ENCODE data around the gene PTPRK.

Gene PTPRK

GRCh38 chr6:128251445-128252340, 268.7 kb downstream of the PTPRK start:
- no peak for DNase-seq (ENCODE audit: low read depth, low spot score)

DNA sequence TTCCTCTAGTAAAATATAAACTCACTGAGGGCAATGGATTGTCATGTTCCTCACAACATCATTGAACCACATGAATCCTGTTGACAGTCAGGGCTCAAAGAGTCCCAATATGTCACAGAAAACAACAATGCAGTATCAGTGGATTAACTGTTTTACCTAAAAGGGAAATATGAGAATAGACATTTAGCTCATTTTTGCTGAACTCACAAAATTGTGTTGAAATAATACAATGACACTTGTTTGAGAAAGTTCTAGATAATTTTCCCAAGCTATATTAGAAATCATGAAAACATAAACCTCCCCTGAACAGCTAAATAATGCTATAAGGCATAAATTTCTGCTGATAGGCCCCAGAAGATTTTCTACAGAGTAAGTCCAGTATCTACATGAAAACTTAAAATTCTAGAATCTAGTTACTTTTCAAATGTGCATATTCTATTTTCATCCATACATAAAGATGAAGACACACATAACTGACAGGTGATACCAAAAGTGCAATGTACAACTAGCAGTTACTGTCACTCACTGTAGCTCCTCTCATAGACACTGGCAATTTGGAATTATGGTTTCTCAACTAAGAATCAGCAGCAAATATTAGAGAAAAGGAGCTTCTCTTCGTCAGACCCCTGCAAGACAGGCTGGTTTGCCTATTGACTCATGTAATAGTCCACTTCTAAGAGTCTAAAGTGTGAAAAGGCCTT, 269.9 kb downstream of the PTPRK start:
- no peak for DNase-seq (ENCODE audit: low read depth, low spot score)

DNA sequence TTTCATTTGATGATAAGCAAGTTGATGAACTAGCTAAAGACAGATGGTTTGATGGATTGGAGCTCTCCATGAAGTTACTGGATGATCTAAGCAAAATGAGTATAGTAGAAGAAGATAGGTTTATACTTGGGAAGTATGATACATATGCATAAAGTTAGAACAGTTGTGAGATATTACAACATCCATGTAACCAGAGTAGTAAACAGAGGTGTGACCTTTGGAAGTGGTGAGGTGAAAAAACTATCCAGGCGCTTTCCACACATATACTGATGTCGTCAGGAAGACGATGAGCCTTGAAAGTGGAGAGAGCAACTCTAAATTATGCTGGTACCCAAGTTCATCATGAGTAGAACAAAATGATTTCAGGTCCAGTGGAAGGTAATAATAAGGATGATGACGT, 271.0 kb downstream of the PTPRK start:
- DNase-seq (ENCODE audit: low read depth, low spot score): no peak

DNA sequence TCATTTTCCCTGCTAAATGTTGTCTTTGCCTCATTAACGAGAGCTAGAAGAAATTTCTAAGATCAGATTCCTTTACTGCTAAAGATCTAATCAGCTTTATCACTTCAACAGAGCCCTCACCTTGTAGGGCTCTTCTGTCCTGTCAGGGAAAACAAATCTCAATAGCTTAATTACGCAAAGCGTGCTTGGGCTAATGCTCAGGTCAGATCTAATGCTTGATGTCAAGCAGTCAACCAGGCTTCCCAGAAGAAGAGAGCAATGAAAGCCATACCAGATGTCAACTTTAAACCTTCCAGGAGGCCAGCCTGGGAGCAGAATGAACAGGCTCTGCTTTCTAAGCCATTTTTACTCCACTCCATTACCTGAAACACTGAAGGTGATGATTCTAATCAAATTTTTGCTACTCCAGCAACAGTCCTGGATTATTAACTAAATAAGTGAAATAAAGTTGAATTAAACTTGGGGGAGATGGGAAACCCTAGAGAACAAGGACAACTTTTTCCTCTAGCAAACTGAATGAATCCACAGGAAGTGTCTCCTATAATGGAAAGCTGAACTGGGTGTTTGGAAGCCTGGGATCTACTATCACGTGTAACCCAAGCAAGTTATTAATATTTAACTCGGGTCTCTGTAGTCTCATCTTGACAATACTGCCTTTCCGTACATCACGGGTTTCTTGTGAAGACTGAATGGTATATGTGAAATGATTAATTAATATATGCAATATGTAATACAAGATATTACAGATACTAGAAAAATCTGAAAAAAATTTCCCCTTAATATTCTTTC, 273.7 kb downstream of the PTPRK start:
- DNase-seq (ENCODE audit: low read depth, low spot score): no peak

DNA sequence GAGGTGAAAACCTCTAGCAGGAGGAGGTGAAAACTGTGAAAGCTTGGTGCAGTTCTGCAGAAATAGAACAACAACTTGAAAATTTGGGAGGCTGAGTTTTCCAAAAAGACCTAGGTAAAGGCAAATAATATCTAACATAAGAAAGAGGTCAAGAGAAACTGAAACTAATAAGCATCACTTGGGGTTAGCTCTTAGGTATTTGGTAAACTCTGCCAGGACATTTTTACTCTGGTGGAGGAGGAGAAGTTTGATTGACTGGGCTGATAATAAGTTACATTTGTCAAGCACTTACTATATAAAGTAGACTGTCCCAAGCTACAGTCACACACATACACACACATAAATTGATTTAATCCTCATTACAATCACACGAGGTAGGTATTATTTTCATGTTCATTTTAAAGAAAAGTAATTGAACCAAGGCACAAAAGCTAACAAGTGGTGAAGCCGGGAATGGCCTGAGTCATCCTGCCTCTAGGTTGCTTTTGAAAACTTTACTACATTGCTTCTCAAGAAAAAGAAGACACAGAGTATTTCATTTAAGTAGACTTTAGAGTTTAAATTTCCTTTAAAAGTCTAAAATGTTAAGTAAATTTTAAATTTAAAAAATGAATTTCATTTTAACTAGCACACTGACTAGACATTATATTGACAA, 275.5 kb downstream of the PTPRK start:
- no peak for DNase-seq (ENCODE audit: low read depth, low spot score)

- DNase-seq (ENCODE audit: low read depth, low spot score): no peak
These were observed 277.5 kb downstream of the PTPRK start for GRCh38 chr6:128242765-128243403.

DNA sequence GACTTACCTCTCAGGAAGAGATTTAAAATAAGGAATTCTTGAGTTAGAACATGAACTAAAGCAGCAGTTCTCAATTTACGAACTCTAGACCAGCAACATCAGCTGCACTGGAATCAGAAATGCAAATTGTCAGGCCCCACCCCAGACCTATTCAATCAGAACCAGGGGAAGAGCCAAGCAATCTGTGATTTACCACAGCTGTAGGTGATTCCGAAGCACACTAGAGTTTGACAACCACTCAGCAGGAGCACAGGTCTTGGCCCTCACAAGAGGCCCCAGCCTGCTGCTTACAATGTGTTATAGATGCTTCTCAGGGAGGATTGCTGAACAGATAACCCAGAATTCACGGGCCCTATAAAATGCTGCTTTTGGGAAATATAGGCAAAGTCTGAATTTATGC, 279.2 kb downstream of the PTPRK start:
- no peak for DNase-seq (ENCODE audit: low read depth, low spot score)

DNA sequence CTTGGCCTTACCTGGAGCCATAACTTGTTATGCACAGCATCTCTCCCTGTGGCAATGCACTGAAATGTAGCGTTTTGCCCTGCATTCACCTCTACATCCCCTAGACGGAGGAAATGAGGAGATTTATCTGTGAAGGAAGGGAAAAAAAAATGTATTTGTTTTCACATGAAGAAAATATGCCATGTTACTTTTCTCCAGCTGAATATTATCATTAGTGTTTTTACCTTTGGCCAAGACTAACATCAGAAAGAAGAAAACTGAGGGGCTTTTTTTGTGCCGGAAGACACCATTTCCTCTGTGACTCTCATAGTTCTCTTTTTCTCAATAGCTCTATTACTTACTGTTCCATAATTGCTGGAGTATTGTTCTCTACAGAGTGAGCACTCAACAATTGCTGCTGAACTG, 280.4 kb downstream of the PTPRK start:
- no peak for DNase-seq (ENCODE audit: low read depth, low spot score)

DNA sequence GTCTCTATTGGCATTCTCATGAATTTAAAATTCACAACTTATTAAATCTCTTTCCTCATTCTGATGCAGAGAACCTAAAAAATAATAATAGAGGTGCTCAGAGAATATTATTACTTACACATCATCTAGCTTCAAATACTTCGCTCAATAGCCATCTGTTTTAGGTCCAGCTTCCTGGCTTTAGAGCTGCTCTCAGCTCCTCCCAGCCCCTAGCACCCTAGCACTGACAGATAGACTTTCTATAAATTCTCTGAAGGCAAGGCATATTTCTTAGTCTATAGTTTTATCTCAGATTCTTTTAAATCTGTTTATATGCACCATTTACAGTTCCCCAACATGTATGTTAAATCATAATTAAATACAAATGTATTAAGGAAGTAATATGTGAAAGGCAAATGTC, 281.3 kb downstream of the PTPRK start:
- no peak for DNase-seq (ENCODE audit: low read depth, low spot score)

- no peak for DNase-seq (ENCODE audit: low read depth, low spot score)
These were observed 282.2 kb downstream of the PTPRK start for GRCh38 chr6:128238225-128238624.

DNA sequence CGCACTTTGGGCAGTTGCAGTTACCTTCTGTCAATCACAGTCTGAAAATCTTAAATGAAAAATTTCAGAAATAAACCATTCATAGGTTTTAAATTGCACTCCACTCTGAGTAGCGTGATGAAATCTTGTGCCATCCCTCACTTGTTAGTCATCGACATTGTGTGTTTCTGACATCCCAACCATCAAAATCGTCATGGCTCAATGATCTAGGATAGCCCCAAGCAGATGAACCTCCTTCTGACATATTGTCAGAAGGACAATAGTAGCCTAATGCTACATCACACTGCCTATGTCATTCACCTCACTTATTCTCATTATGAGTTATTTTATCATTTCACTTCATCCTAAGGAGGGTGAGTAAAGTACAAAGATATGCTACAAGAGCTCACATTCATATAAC, 284.8 kb downstream of the PTPRK start:
- DNase-seq (ENCODE audit: low read depth, low spot score): no peak

GRCh38 chr6:128233531-128233930, 286.9 kb downstream of the PTPRK start:
- no peak for DNase-seq (ENCODE audit: low read depth, low spot score)

DNA sequence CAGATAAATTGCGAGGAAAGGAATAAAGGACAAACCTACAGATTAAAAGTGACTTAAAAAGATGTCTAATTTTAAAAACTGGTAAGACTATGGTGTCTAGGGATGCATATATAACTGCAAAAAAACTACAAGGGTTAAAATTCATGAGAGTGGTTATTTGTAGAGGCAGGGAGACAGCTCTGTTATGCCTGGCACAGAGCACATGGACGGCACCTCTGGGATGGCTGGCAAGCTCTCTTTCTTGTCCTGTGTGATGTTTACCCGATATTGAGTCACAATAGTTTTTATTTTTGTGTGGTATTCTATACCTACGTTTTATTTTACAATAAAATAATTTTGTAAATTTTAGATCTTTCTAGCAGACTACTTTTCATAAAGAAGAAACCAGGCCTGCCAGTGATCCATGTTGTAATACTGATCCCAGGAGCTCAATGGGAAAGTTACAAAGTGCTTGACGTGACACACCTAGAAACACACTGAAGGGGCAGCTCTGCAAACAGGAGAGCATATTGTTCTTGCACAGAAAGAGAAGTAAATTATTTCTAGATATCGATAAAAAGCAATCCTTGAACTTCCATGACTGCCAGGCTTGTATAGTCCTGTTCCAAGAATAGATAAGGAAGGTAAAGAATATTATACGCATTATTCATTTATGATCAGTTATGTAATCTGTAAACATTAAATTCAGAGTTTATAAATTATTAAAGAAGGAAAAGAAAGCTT, 290.0 kb downstream of the PTPRK start:
- DNase-seq (ENCODE audit: low read depth, low spot score): no peak

- DNase-seq (ENCODE audit: low read depth, low spot score): no peak
These were observed 294.8 kb downstream of the PTPRK start for GRCh38 chr6:128225612-128226011.

- DNase-seq (ENCODE audit: low read depth, low spot score): no peak
These were observed 303.5 kb downstream of the PTPRK start for GRCh38 chr6:128216917-128217316.

DNA sequence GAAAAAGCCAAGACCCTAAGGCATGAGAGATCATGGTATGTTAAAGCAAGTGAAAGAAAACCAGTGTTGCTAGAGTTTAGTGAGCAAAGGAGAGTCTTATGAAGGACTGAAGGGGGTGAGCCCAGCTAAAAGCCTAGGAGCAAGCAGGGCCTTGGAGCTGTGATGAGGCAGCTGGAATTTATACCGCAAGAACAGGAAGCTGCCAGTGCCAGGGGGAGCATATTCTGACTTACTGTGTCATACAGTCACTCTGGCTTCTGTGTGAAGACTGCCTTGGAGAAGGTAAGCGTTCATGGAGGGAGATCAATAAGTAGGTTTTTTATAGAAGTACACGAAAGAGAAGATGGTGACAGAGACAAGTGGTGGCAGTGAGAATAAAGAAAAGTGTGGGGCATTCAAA, 310.6 kb downstream of the PTPRK start:
- peak; percentile 24 for DNase-seq (ENCODE audit: low read depth, low spot score)

GRCh38 chr6:128208851-128209580, 311.4 kb downstream of the PTPRK start:
- DNase-seq (ENCODE audit: low read depth, low spot score): no peak

DNA sequence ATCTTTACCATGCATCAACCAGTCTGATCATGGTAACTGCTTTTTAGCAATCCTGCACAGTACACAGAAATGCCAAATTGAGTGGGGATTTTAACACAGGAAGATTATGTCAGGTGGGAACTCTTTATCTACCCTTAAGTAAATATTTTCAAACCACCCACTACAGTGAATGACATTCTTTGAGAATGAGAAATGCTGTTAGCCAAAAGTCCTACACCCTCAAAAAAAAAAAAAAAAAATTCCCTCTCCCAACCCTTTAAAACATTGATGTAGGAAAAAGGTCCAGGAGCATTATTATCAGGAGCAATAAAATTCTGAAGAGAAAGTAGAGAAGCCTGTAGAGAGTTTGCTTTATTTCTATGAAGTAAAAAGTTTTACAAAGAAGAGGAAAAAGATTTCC, 312.3 kb downstream of the PTPRK start:
- no peak for DNase-seq (ENCODE audit: low read depth, low spot score)

- no peak for DNase-seq (ENCODE audit: low read depth, low spot score)
These were observed 313.6 kb downstream of the PTPRK start for GRCh38 chr6:128206610-128207426.

Data from smooth muscle cell of the brain vasculature (primary cell).